Neutrophil (primary cell): ENCODE results near the gene HHIPL1.
"Not testable (repeated sequence)": the region's sequence is repeated elsewhere in the genome, so short reads cannot be mapped to it uniquely, and the experiment has no call there.

ENCODE experiments used
- H3K27ac ChIP-seq: fragments of 200-600 bp; sonication (generic); 2 replicates; pipeline ENCODE4 v1.5.1; 2016; ENCODE audit warnings: mild to moderate bottlenecking, moderate library complexity
- H3K27me3 ChIP-seq: fragments of 200-600 bp; sonication (generic); 2 replicates; pipeline ENCODE4 v1.6.0; 2016; ENCODE audit warnings: mild to moderate bottlenecking
- H3K36me3 ChIP-seq: fragments of 200-600 bp; sonication (generic); 2 replicates; pipeline ENCODE4 v1.5.1; 2017
- H3K4me1 ChIP-seq, 2 experiments: fragments of 200-600 bp in 1 of 2; sonication (generic) in 1 of 2; 1 replicate in 1 of 2; 2 replicates in 1 of 2; pipeline versions ENCODE4 v1.5.1 to v1.6.1; 2013 to 2016; ENCODE audit warnings: low read depth in 1 of 2, low read length in 1 of 2, mild to moderate bottlenecking in 1 of 2, moderate library complexity in 1 of 2; ENCODE audit not compliant: control insufficient read depth in 1 of 2, insufficient read depth in 1 of 2
- H3K4me3 ChIP-seq, 2 experiments: fragments of 200-600 bp in 1 of 2; sonication (generic) in 1 of 2; 1 replicate in 1 of 2; 2 replicates in 1 of 2; pipeline ENCODE4 v1.5.1; 2013 to 2016; ENCODE audit warnings: low read depth in 1 of 2, low read length in 1 of 2, mild to moderate bottlenecking in 1 of 2, moderate library complexity in 1 of 2
- H3K9me3 ChIP-seq: fragments of 200-600 bp; sonication (generic); 2 replicates; pipeline ENCODE4 v1.5.1; 2016
- TF ChIP-seq, protein P1 (sequence below): fragments of 200-600 bp; sonication (generic); IDR thresholded peaks from 2 replicates; pipeline ENCODE4 v1.5.1; 2016; ENCODE audit warnings: antibody characterized with exemption

The HHIPL1 gene

DNA sequence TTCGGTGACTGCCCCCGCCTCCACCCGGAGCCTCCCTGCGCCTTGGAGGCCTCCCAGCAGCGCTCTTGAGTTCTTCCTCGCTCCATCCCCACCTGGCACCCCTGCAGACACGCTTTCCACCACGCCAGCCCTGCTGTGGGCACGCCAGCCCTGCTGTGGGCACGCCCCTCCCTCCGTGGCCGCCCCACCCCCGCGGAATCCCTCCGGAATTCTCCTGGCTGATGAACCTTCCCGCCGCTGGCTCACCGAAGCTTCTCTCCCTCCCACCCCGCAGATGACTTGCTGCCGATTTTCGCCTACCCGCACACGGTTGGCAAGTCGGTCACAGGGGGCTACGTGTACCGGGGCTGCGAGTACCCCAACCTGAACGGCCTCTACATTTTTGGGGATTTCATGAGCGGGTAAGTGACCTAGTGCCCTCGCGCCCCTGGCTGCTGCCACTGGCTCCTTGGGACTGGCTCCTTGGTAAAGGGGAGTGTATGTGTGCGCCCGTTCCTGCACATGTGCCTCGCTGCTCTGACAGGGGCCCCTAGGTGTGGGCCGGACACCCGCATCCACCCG is 15.2 kb downstream of the HHIPL1 start:
- Histone ChIP-seq H3K4me3 (no peak overlapping the region), H3K27ac (no peak overlapping the region), H3K4me1 (no peaks in the 10 kb centered on the region), H3K9me3 (no peaks in the 10 kb centered on the region), H3K27me3 (peaks cover 70% of the 10 kb centered on the region), H3K36me3 (no peaks in the 10 kb centered on the region)
- TF ChIP-seq, protein P1, sequence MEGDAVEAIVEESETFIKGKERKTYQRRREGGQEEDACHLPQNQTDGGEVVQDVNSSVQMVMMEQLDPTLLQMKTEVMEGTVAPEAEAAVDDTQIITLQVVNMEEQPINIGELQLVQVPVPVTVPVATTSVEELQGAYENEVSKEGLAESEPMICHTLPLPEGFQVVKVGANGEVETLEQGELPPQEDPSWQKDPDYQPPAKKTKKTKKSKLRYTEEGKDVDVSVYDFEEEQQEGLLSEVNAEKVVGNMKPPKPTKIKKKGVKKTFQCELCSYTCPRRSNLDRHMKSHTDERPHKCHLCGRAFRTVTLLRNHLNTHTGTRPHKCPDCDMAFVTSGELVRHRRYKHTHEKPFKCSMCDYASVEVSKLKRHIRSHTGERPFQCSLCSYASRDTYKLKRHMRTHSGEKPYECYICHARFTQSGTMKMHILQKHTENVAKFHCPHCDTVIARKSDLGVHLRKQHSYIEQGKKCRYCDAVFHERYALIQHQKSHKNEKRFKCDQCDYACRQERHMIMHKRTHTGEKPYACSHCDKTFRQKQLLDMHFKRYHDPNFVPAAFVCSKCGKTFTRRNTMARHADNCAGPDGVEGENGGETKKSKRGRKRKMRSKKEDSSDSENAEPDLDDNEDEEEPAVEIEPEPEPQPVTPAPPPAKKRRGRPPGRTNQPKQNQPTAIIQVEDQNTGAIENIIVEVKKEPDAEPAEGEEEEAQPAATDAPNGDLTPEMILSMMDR: no peak

DNA sequence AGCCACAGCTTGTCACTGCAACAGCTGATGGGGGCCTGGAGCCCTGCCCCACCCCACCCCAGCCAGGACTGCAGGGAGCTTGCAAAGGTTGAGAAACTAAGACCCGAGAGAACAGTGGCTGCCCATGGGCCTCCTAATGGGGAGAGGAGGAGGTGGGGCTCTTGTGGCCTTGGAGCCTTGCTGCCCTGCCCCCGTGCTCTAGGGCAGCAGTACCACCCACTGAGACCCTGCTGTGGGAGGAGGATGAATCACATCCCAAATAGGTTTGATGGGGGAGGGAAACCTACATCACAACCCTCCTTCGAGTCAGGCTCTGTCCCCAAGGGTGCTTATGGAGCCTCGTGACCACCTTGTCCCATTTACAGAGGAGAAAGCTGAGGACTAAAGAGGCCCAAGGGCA is 15.9 kb downstream of the HHIPL1 start:
- Histone ChIP-seq H3K4me1 (no peaks in the 10 kb centered on the region), H3K27me3 (peaks cover 70% of the 10 kb centered on the region), H3K27ac (no peak overlapping the region), H3K36me3 (no peaks in the 10 kb centered on the region), H3K9me3 (no peaks in the 10 kb centered on the region), H3K4me3 (no peak overlapping the region)
- TF ChIP-seq, protein P1: no peak

DNA sequence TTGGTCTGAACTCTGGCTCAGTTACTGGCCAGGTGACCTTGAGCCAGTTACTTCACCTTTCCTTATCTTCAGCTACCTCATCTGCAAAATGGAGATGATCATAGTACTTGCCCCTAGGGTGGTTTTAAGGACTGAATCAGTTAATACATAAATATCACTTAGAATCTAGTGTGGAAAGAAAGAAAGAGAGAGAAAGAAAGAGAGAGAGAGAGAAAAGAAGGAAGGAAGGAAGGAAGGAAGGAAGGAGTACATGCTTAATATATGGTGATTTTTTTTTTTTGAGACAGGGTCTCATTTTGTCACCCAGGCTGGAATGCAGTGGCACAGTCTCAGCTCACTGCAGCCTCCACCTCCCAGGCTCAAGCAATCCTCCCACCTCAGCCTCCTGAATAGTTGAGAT is 16.3 kb downstream of the HHIPL1 start:
- not testable (repeated sequence) for H3K27ac ChIP-seq, H3K36me3 ChIP-seq, H3K4me1 ChIP-seq, H3K4me3 ChIP-seq, H3K9me3 ChIP-seq
- H3K27me3 ChIP-seq: peaks cover 70% of the 10 kb centered on the region

DNA sequence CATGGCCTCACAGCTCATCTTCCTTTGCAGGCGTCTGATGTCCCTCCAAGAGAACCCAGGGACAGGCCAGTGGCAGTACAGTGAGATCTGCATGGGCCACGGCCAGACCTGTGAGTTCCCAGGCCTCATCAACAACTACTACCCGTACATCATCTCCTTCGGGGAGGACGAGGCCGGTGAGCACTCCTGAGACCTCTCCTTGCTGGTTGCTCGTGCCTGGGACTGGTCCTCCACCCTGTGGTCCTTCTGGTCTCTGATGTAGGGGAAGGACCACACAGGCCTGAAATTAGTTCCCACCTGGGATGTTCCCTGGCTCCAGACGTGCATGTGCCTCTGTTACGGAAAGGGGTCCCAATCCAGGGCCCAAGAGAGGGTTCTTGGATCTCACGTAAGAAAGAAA is 17.9 kb downstream of the HHIPL1 start:
- no peak overlapping the region for H3K27ac ChIP-seq
- TF ChIP-seq, protein P1: no peak
- no peaks in the 10 kb centered on the region for H3K36me3 ChIP-seq
- H3K4me1 ChIP-seq: no peaks in the 10 kb centered on the region
- H3K9me3 ChIP-seq: no peaks in the 10 kb centered on the region
- peaks cover 61% of the 10 kb centered on the region for H3K27me3 ChIP-seq
- H3K4me3 ChIP-seq: no peak overlapping the region

DNA sequence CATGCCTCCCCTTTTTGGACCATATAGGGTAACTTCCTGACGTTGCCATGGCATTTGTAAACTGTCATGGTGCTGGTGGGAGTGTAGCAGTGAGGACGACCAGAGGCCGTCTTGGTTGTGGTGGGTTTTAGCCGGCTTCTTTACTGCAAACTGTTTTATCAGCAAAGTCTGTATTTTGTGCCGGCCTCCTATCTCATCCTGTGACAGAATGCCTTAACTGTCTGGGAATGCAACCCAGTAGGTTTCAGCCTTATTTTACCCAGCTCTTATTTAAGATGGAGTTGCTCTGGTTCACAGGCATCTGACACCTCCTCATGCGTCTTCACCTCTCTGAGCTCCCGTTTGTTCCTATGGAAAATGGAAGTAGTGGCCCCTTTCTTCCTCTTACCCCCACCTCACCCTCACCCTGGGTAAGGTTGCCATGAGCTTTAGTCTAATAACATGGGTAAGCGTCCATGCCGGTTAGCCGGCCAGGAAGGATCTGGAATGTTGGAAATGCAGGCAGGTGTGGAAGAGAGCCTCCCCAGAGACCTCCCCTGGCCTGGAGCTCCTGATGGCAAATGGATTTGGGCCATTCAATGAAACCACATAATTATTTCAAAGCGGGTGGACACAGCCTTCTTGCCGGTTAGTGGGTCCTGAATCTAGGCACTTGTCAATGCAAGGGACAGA is 18.6 kb downstream of the HHIPL1 start:
- H3K36me3 ChIP-seq: no peaks in the 10 kb centered on the region
- no peak overlapping the region for H3K4me3 ChIP-seq
- no peaks in the 10 kb centered on the region for H3K4me1 ChIP-seq
- TF ChIP-seq, protein P1: no peak
- H3K9me3 ChIP-seq: no peaks in the 10 kb centered on the region
- H3K27me3 ChIP-seq: peaks cover 54% of the 10 kb centered on the region
- H3K27ac ChIP-seq: no peak overlapping the region

DNA sequence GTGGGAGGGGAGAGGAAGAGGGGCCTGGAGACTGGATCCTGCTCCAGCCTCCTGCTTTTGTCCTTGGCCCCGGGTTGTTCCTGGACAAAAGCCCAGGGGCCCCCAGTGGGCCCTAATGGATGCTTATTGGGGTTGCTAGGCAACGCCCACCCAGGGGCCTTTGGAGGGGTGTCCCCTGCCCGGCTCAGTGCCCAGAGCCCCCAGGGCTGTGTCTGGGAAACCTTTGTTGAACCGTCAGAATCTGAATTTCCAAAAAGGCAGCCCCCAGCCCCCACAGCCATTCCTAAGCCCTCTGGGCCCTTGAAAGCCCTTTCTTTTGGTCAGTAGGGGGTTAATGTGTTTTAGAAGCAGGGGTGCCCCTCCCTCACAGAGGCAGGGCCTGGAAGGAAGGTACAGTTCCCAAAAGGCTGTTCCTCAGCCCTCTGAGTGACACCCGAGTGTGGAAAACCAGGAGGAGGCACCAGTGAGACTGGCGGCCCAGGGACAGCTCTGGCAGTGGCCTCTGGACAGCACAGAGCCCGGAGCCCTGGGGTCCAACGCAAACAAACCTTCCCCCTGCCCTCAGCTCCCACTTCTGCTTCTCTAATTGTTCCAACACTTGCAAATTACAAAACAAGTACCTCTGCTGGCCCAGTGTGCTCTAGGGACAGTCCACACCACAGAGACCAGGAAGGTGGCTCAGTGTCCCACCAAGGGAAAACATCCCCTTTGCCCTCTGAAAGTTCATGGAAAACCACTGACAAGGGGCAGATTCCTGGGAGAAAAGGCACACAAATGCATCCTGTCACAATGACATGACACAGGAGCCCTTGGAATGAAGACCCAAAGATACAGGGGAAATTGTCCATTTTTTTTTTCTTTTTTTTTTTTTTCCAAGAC is 19.4 kb downstream of the HHIPL1 start:
- peaks cover 47% of the 10 kb centered on the region for H3K27me3 ChIP-seq
- TF ChIP-seq, protein P1: no peak

More for the DNA sequence above, 19.4 kb downstream of the HHIPL1 start:
- H3K27ac ChIP-seq: no peak overlapping the region
- no peak overlapping the region for H3K4me3 ChIP-seq
- H3K4me1 ChIP-seq: no peaks in the 10 kb centered on the region
- no peaks in the 10 kb centered on the region for H3K36me3 ChIP-seq
- no peaks in the 10 kb centered on the region for H3K9me3 ChIP-seq
